Gastroesophageal sphincter (tissue), 3 donors: Measurements from ENCODE around the gene THADA.
A peak's percentile ranks its signal among the peaks of the same experiment; 100 is the strongest.

Experiments
- CTCF ChIP-seq, 4 experiments: fragments of 200-600 bp in 2 of 4; fragments of 450-650 bp in 2 of 4; sonication (generic) in 1 of 4; IDR thresholded peaks; one replicate each; pipeline ENCODE4 v1.5.1; 2017 to 2019; ENCODE audit warnings: antibody characterized with exemption in 4 of 4, mild to moderate bottlenecking in 2 of 4, moderate library complexity in 2 of 4
- POLR2A ChIP-seq, 2 donors: fragments of 450-650 bp; IDR thresholded peaks; one replicate each; pipeline ENCODE4 v1.6.1; 2017; ENCODE audit warnings: antibody characterized with exemption in 2 of 2, mild to moderate bottlenecking in 2 of 2, moderate library complexity in 1 of 2

DNA sequence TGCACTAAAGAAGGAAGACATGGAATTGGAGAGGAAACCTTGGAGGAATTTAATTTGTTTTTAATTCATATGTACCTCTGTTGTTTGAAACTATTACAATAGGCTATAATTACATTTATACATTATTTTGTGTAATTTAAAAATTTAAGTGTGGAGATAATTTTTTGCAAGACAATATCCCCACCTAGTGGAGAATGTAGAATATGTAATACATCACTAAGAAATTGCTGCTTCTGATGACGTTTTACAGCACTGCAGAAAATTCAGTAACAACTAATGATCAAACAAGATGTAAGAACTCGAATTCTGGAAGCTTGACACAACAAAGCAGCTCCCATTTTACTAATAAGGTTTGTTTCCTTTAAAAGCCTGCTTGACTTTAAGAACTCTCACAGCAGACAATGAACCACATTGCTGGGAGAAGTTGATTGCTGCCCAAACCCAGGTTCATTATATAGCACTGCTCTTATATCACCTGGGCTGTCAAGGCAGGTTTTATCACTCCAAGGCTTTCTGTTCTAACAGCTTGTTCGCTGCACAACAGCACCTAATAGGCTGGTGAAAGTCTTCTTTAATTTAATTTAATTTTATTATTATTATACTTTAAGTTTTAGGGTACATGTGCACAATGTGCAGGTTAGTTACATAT lies 53.4 kb downstream of the THADA start:
- TF ChIP-seq CTCF (IDR thresholded peaks at IDR 0.05): peak; percentile 47 to 80 (median 64)
- no peak for TF ChIP-seq POLR2A (IDR thresholded peaks at IDR 0.05)
